Ovary (tissue), 3 donors: ENCODE data around the gene ARHGAP29.

Source experiments
- CTCF ChIP-seq, 3 donors: fragments of 450-650 bp in 2 of 3; fragments of 200-600 bp in 1 of 3; IDR thresholded peaks; one replicate each; pipeline versions ENCODE4 v1.5.1 to v1.8.0; 2016 to 2022; ENCODE audit warnings: antibody characterized with exemption in 3 of 3, mild to moderate bottlenecking in 1 of 3
- EP300 ChIP-seq: sonication (generic); formaldehyde crosslinking; IDR thresholded peaks from one replicate; pipeline ENCODE4 v1.6.1; 2017; ENCODE audit warnings: antibody characterized with exemption
- POLR2A ChIP-seq: fragments of 450-650 bp; IDR thresholded peaks from one replicate; pipeline ENCODE4 v1.6.1; 2017; ENCODE audit warnings: antibody characterized with exemption, mild to moderate bottlenecking, moderate library complexity
- donor health status: DM: no; HTN: no; CAD: no.

GRCh38 chr1:94255476-94255875, 18.1 kb upstream of the ARHGAP29 start:
- no peak for TF ChIP-seq EP300
- TF ChIP-seq CTCF (IDR thresholded peaks at IDR 0.05): no peak
- TF ChIP-seq POLR2A: no peak
